Endothelial cell of umbilical vein (primary cell): ENCODE data around the gene PIP4K2C. TPM values are rescaled to one million over a fixed set of nuclear protein-coding genes. Genes with fewer than 3 reads are reported as not detected.

ENCODE experiments used
- BruUV-seq: library from RNA; stranded (reverse); fragments of 400-500 nt; replicated peaks from 2 replicates; lab custom pipeline; 2021; lab: Mats Ljungman, UMichigan
- CTCF ChIA-PET: fragments of 300-600, 350-600 bp; sonication (Branson Sonifier 250); formaldehyde crosslinking; loops from one replicate; lab custom pipeline; 2021; ENCODE audit warnings: antibody characterized with exemption, inconsistent platforms; lab: Charles Lee
- POLR2A ChIA-PET: fragments of 300-600, 350-600 bp; sonication (Branson Sonifier 250); formaldehyde crosslinking; loops from one replicate; lab custom pipeline; 2021; ENCODE audit warnings: antibody characterized with exemption, inconsistent platforms; lab: Charles Lee
- DNase-seq: peaks from one replicate; pipeline ENCODE4 v3.0.0-alpha.2; 2011; ENCODE audit warnings: low read depth, low spot score
- FAIRE-seq: peaks from 2 replicates; lab custom pipeline; 2011; peaks lifted over from hg19 to GRCh38; lab: Jason Lieb, UNC
- H2AFZ ChIP-seq: 2 replicates; pipeline ENCODE4 v1.6.0; 2012; ENCODE audit warnings: low read depth, low read length, control low read depth, inconsistent platforms
- H3K27ac ChIP-seq: 2 replicates; pipeline ENCODE4 v1.5.1; 2011; ENCODE audit warnings: low read depth, mild to moderate bottlenecking, control low read depth, low read length, moderate library complexity; ENCODE audit not compliant: insufficient read depth
- H3K27me3 ChIP-seq, 2 experiments: 2 replicates each; pipeline versions ENCODE4 v1.6.0 to v1.6.1; 2011; ENCODE audit warnings: low read length in 2 of 2, mixed read lengths in 1 of 2; ENCODE audit not compliant: control insufficient read depth in 2 of 2, insufficient read depth in 2 of 2
- H3K36me3 ChIP-seq, 2 experiments: 2 replicates in 1 of 2; 3 replicates in 1 of 2; pipeline ENCODE4 v1.5.1; 2011; ENCODE audit warnings: low read length in 2 of 2, mild to moderate bottlenecking in 1 of 2, moderate library complexity in 1 of 2; ENCODE audit not compliant: control insufficient read depth in 2 of 2, insufficient read depth in 2 of 2; ENCODE audit errors: extremely low read depth in 1 of 2
- H3K4me1 ChIP-seq: 3 replicates; pipeline ENCODE4 v1.5.1; 2011; ENCODE audit warnings: mild to moderate bottlenecking, low read length; ENCODE audit not compliant: control insufficient read depth, insufficient read depth; ENCODE audit errors: extremely low read depth
- H3K4me2 ChIP-seq: 2 replicates; pipeline ENCODE4 v1.6.1; 2011; ENCODE audit warnings: low read length, control low read depth, mixed read lengths; ENCODE audit not compliant: insufficient read depth
- H3K4me3 ChIP-seq, 3 experiments: fragments of 200-600 bp in 1 of 3; sonication (generic), shearing (Covaris generic) in 1 of 3; replicated peaks in 1 of 3; 2 replicates each; pipeline ENCODE4 v1.5.1; 2011 to 2016; ENCODE audit warnings: control low read depth in 3 of 3, low read length in 3 of 3, mild to moderate bottlenecking in 2 of 3, inconsistent platforms in 1 of 3, low read depth in 1 of 3, moderate library complexity in 1 of 3; ENCODE audit not compliant: insufficient read depth in 1 of 3
- H3K79me2 ChIP-seq: 2 replicates; pipeline ENCODE4 v1.6.0; 2012; ENCODE audit warnings: low read length, inconsistent platforms; ENCODE audit not compliant: control insufficient read depth, insufficient read depth
- H3K9ac ChIP-seq: replicated peaks from 2 replicates; pipeline ENCODE3; 2011; ENCODE audit warnings: low read length, control low read depth; ENCODE audit not compliant: insufficient read depth; ENCODE audit errors: extremely low read depth
- H3K9me1 ChIP-seq: replicated peaks from 3 replicates; pipeline ENCODE4 v1.6.0; 2011; ENCODE audit warnings: mild to moderate bottlenecking, low read length; ENCODE audit not compliant: control insufficient read depth, insufficient read depth; ENCODE audit errors: extremely low read depth
- H3K9me3 ChIP-seq: replicated peaks from 2 replicates; pipeline ENCODE4 v1.5.1; 2012; ENCODE audit warnings: low read length, inconsistent platforms; ENCODE audit not compliant: control insufficient read depth, insufficient read depth
- H4K20me1 ChIP-seq: replicated peaks from 2 replicates; pipeline ENCODE3; 2011; ENCODE audit warnings: mild to moderate bottlenecking, low read length; ENCODE audit not compliant: control insufficient read depth, insufficient read depth; ENCODE audit errors: extremely low read depth
- CTCF ChIP-seq, 2 donors: IDR thresholded peaks; 1 replicate in 1 of 2; 2 replicates in 1 of 2; pipeline ENCODE4 v1.5.1; 2011; ENCODE audit warnings: low read length in 2 of 2, mild to moderate bottlenecking in 2 of 2, moderate library complexity in 2 of 2, control low read depth in 1 of 2, inconsistent platforms in 1 of 2, low read depth in 1 of 2; ENCODE audit not compliant: insufficient read depth in 1 of 2; ENCODE audit errors: extremely low read depth in 1 of 2
- EZH2 ChIP-seq: IDR thresholded peaks from 2 replicates; pipeline ENCODE4 v1.6.1; 2012; ENCODE audit warnings: borderline replicate concordance, low read depth, mild to moderate bottlenecking, moderate library complexity, low read length, inconsistent platforms; ENCODE audit not compliant: severe bottlenecking
- FOS ChIP-seq: IDR thresholded peaks from 2 replicates; pipeline ENCODE4 v1.6.1; 2011; ENCODE audit warnings: mild to moderate bottlenecking, low read length, moderate library complexity, borderline replicate concordance; ENCODE audit not compliant: insufficient read depth
- JUN ChIP-seq: IDR thresholded peaks from 2 replicates; pipeline ENCODE4 v1.6.1; 2011; ENCODE audit warnings: borderline replicate concordance, low read depth; ENCODE audit not compliant: insufficient read length, insufficient read depth
- MAX ChIP-seq: IDR thresholded peaks from 2 replicates; pipeline ENCODE4 v1.6.1; 2011; ENCODE audit not compliant: insufficient read depth, insufficient read length
- MYC ChIP-seq: IDR thresholded peaks from one replicate; pipeline ENCODE4 v1.6.1; 2011; ENCODE audit warnings: mild to moderate bottlenecking, low read depth, low read length
- POLR2A ChIP-seq: IDR thresholded peaks from 2 replicates; pipeline ENCODE4 v1.6.1; 2012; ENCODE audit warnings: low read depth, mild to moderate bottlenecking, control low read depth, low read length
- POLR2AphosphoS5 ChIP-seq: IDR thresholded peaks from 2 replicates; pipeline ENCODE4 v1.6.1; 2012; ENCODE audit warnings: low read depth, mild to moderate bottlenecking, control low read depth, low read length, moderate library complexity; ENCODE audit not compliant: insufficient read depth
- dilution Hi-C: fragments of 300-500 bp; cut with MboI; formaldehyde crosslinking; loops from one replicate; pipeline ENCODE4 v1.15.0; 2019; ENCODE audit warnings: low sequenced_read_pairs; ENCODE audit not compliant: extremely low pct_ligation_motif_present
- intact Hi-C: fragments of 100-400 bp; cut with micrococcal nuclease; formaldehyde crosslinking; loops from one replicate; pipeline ENCODE4 v1.10.0; 2022
- polyA plus RNA-seq, 4 experiments: library from polyadenylated mRNA; depleted of rRNA in 3 of 4; stranded (reverse) in 3 of 4; unstranded in 1 of 4; fragments of >200 nt; gene quantifications; 2 replicates each; pipeline versions ENCODE4 v1.2.1 to v1.2.3, GENCODE V29; 2011 to 2012; ENCODE audit warnings: missing spikeins in 1 of 4
- total RNA-seq: library from RNA; stranded (reverse); gene quantifications from 2 replicates; pipeline ENCODE4 v1.2.3, GENCODE V29; 2021

The PIP4K2C gene
- total and polyA plus RNA-seq, 2 donors (not counting 3 experiments of a cell fraction or from before 2014, with no cell fraction given), result 10.5 to 11.5 TPM

- FAIRE-seq (no peak), DNase-seq (no peak)
- TF ChIP-seq EZH2 (no peak), FOS (no peak), POLR2AphosphoS5 (no peak), JUN (no peak), MAX (no peak), POLR2A (no peak)
- Histone ChIP-seq H3K4me2 (no peak overlapping the region), H3K9me1 (no peaks in the 10 kb centered on the region), H4K20me1 (no peaks in the 10 kb centered on the region), H3K9ac (no peak overlapping the region), H3K79me2 (no peaks in the 10 kb centered on the region), H3K4me3 (no peak overlapping the region), H3K36me3 (peaks cover 0 to 1% of the 10 kb centered on the region in 2 experiments), H2AFZ (no peak overlapping the region), H3K9me3 (no peaks in the 10 kb centered on the region), H3K27me3 (peaks cover 5 to 16% of the 10 kb centered on the region in 2 experiments), H3K27ac (no peak overlapping the region), H3K4me1 (peaks cover 5% of the 10 kb centered on the region)
- BruUV-seq, result no TSS peak
- intact Hi-C loops (no loop called here), dilution Hi-C loops (no loop called here)
- ChIA-PET CTCF (interaction anchor here (1.0 to 6.8 kb wide), 4 partner anchors 13 to 26 kb away, joined by 3 to 44 read pairs (median 6); partner anchors contain the start of gene B4GALNT1), POLR2A (no interaction called here)
Measured at GRCh38 chr12:57609101-57609780, 18.2 kb downstream of the PIP4K2C start.

GRCh38 chr12:57609781-57610553 lies 19.0 kb downstream of the PIP4K2C start:
- POLR2A ChIA-PET, result no interaction called here
- BruUV-seq, result no TSS peak
- TF ChIP-seq EZH2, result no peak
- TF ChIP-seq CTCF (IDR thresholded peaks at IDR 0.05; ENCODE audit: extremely low read depth in 1 of 2, insufficient read depth in 1 of 2, low read depth in 1 of 2, low read length in 2 of 2), result no peak
- TF ChIP-seq POLR2A, result no peak
- TF ChIP-seq MAX, result no peak
- TF ChIP-seq FOS, result no peak
- TF ChIP-seq POLR2AphosphoS5, result no peak
- no peak for TF ChIP-seq MYC
- FAIRE-seq (no peak), DNase-seq (no peak)
- H3K4me1 ChIP-seq, result peaks cover 3% of the 10 kb centered on the region
- H3K36me3 ChIP-seq, result peaks cover 0 to 1% of the 10 kb centered on the region in 2 experiments
- dilution Hi-C loops, result no loop called here
- peaks cover 5 to 16% of the 10 kb centered on the region in 2 experiments for H3K27me3 ChIP-seq
- no peak overlapping the region for H3K9ac ChIP-seq
- CTCF ChIA-PET, result interaction anchor here (1.0 to 5.7 kb wide), 4 partner anchors 11 to 26 kb away, joined by 4 to 54 read pairs (median 8); partner anchors contain the start of gene B4GALNT1
- H3K9me3 ChIP-seq, result no peaks in the 10 kb centered on the region
- no peak overlapping the region for H3K27ac ChIP-seq
- H2AFZ ChIP-seq, result no peak overlapping the region
- no peak overlapping the region for H3K4me3 ChIP-seq
- no peak overlapping the region for H3K4me2 ChIP-seq
- no peaks in the 10 kb centered on the region for H4K20me1 ChIP-seq
- no peaks in the 10 kb centered on the region for H3K9me1 ChIP-seq
- H3K79me2 ChIP-seq, result no peaks in the 10 kb centered on the region
- intact Hi-C loops, result loop anchor here (2.0 kb wide), 1 partner anchor 19 kb away; the partner anchor contains the start of gene PIP4K2C
